CD4-positive, alpha-beta T cell (primary cell): ENCODE results near the gene CYP3A5. TPM values are rescaled to one million over a fixed set of nuclear protein-coding genes. Genes with fewer than 3 reads are reported as not detected.

Source experiments
- ATAC-seq: fragments of 200-7000 bp; cut with Tn5 transposase; one replicate; pipeline ENCODE4 v1.10.0; 2022; ENCODE audit warnings: mild to moderate bottlenecking; ENCODE audit not compliant: poor library complexity
- CTCF ChIA-PET: fragments of 350-600 bp; sonication (Branson Sonifier 250); formaldehyde crosslinking; loops from one replicate; lab custom pipeline; 2021; ENCODE audit warnings: antibody characterized with exemption, inconsistent platforms; lab: Charles Lee
- POLR2A ChIA-PET: fragments of 350-600 bp; sonication (Branson Sonifier 250); formaldehyde crosslinking; loops from one replicate; lab custom pipeline; 2021; ENCODE audit warnings: antibody characterized with exemption, inconsistent platforms; lab: Charles Lee
- DNase-seq, 14 experiments: peaks; one replicate each; pipeline ENCODE4 v3.0.0-alpha.2; 2013 to 2020; ENCODE audit warnings: mixed read lengths in 2 of 14
- H3K27ac ChIP-seq, 2 donors: one replicate each; pipeline versions ENCODE4 v1.5.1 to v1.7.0; 2013; ENCODE audit warnings: low read length in 2 of 2, low read depth in 1 of 2, mild to moderate bottlenecking in 1 of 2
- H3K27me3 ChIP-seq, 2 experiments: 1 replicate in 1 of 2; 2 replicates in 1 of 2; pipeline versions ENCODE4 v1.6.1 to v1.7.0; 2013; ENCODE audit warnings: low read length in 2 of 2, control low read depth in 1 of 2, mild to moderate bottlenecking in 1 of 2, moderate library complexity in 1 of 2; ENCODE audit not compliant: insufficient read depth in 2 of 2, control insufficient read depth in 1 of 2
- H3K36me3 ChIP-seq: one replicate; pipeline ENCODE4 v1.6.1; 2013; ENCODE audit warnings: low read length, control low read depth; ENCODE audit not compliant: insufficient read depth
- H3K4me1 ChIP-seq: one replicate; pipeline ENCODE4 v1.6.1; 2013; ENCODE audit warnings: low read length, control low read depth; ENCODE audit not compliant: insufficient read depth
- H3K4me3 ChIP-seq: one replicate; pipeline ENCODE4 v1.5.1; 2013; ENCODE audit warnings: mild to moderate bottlenecking, low read length, moderate library complexity
- H3K9me3 ChIP-seq, 2 experiments: 1 replicate in 1 of 2; 2 replicates in 1 of 2; pipeline versions ENCODE4 v1.6.1 to v1.7.0; 2013; ENCODE audit warnings: low read length in 2 of 2, mild to moderate bottlenecking in 2 of 2, control low read depth in 1 of 2, moderate library complexity in 1 of 2; ENCODE audit not compliant: control insufficient read depth in 1 of 2, insufficient read depth in 1 of 2
- H3K27ac Mint-ChIP-seq: one replicate; pipeline ENCODE4 v1.8.0; 2020; ENCODE audit warnings: mixed read lengths
- H3K27me3 Mint-ChIP-seq: one replicate; pipeline ENCODE4 v1.8.0; 2021; ENCODE audit warnings: mixed read lengths
- H3K36me3 Mint-ChIP-seq: one replicate; pipeline ENCODE4 v1.8.0; 2021; ENCODE audit warnings: low read depth, mixed read lengths
- H3K4me1 Mint-ChIP-seq: one replicate; pipeline ENCODE4 v1.8.0; 2021; ENCODE audit warnings: low read depth, mixed read lengths
- H3K4me3 Mint-ChIP-seq: one replicate; pipeline ENCODE4 v1.8.0; 2020; ENCODE audit warnings: mild to moderate bottlenecking, mixed read lengths
- H3K9me3 Mint-ChIP-seq: one replicate; pipeline ENCODE4 v1.8.0; 2020; ENCODE audit warnings: mixed read lengths
- intact Hi-C, 2 experiments: fragments of 100-400 bp; cut with DNase I in 1 of 2; cut with micrococcal nuclease in 1 of 2; formaldehyde crosslinking; loops; one replicate each; pipeline versions ENCODE4 v1.15.1 to v1.9.0; 2023 to 2025; cut with DNase I, micrococcal nuclease
- total RNA-seq, 174 experiments: library from RNA in 2 of 174; stranded (reverse) in 2 of 174; gene quantifications; one replicate each; pipeline ENCODE4 v1.2.3 and lab custom pipeline; 2021 to 2026
- TF ChIP-seq, protein P1 (sequence below): fragments of 200-600 bp; IDR thresholded peaks from one replicate; pipeline ENCODE4 v1.8.0; 2022; ENCODE audit warnings: antibody characterized with exemption, mild to moderate bottlenecking

Gene CYP3A5
- total RNA-seq, 2 experiments from 2014 or later, result not detected

DNA sequence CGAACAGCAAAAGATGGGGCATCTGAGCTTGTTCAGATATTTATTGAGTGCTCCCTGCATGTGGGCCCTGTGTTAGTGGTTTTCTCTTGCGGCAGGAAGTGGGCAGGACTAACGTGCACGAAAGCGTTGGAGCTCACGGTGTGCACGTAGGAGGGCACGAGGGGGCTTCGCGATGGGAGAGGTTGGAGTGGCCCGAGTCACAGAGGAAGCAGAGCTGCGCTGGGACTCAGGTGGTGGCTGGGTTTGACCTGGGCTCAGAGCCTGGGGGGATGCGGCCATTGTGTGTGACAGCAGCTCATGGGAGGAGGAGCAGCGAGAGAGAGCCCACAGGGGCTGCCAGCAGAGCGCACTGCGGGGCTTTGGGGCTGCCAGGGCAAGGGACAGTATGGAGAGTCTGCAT, 55.3 kb downstream of the CYP3A5 start:
- H3K4me3 ChIP-seq, result peak overlapping the region; percentile 46
- TF ChIP-seq, protein P1, sequence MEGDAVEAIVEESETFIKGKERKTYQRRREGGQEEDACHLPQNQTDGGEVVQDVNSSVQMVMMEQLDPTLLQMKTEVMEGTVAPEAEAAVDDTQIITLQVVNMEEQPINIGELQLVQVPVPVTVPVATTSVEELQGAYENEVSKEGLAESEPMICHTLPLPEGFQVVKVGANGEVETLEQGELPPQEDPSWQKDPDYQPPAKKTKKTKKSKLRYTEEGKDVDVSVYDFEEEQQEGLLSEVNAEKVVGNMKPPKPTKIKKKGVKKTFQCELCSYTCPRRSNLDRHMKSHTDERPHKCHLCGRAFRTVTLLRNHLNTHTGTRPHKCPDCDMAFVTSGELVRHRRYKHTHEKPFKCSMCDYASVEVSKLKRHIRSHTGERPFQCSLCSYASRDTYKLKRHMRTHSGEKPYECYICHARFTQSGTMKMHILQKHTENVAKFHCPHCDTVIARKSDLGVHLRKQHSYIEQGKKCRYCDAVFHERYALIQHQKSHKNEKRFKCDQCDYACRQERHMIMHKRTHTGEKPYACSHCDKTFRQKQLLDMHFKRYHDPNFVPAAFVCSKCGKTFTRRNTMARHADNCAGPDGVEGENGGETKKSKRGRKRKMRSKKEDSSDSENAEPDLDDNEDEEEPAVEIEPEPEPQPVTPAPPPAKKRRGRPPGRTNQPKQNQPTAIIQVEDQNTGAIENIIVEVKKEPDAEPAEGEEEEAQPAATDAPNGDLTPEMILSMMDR, result no peak
- Mint-ChIP-seq H3K36me3 (peaks cover 93% of the 10 kb centered on the region), H3K27ac (peak overlapping the region; percentile 92), H3K27me3 (no peaks in the 10 kb centered on the region), H3K9me3 (no peaks in the 10 kb centered on the region), H3K4me3 (peak overlapping the region; percentile 85), H3K4me1 (peaks cover 49% of the 10 kb centered on the region)
- CTCF ChIA-PET, result interaction anchor here (0.8 to 1.0 kb wide), 2 partner anchors 16 to 289 kb away, joined by 3 read pairs; no protein-coding TSS in a partner anchor
- intact Hi-C loops, result loop anchor here in 1 of 2 experiments (10.0 kb wide), 1 partner anchor 480 kb away; the partner anchor contains the start of gene SMURF1
- H3K27me3 ChIP-seq, result no peaks in the 10 kb centered on the region
- peak; percentile 48 to 91 (median 63) for DNase-seq
- peaks cover 39% of the 10 kb centered on the region for H3K4me1 ChIP-seq
- H3K36me3 ChIP-seq, result peaks cover 85% of the 10 kb centered on the region
- no peaks in the 10 kb centered on the region for H3K9me3 ChIP-seq
- peak overlapping the region; percentile 66 to 67 for H3K27ac ChIP-seq
- POLR2A ChIA-PET, result interaction anchor here (0.6 to 3.1 kb wide), 17 partner anchors 8 to 804 kb away, joined by 3 to 44 read pairs (median 5); partner anchors contain the start of genes BUD31, FAM200A, MEPCE and TRIM4
- peak; percentile 96 for ATAC-seq

DNA sequence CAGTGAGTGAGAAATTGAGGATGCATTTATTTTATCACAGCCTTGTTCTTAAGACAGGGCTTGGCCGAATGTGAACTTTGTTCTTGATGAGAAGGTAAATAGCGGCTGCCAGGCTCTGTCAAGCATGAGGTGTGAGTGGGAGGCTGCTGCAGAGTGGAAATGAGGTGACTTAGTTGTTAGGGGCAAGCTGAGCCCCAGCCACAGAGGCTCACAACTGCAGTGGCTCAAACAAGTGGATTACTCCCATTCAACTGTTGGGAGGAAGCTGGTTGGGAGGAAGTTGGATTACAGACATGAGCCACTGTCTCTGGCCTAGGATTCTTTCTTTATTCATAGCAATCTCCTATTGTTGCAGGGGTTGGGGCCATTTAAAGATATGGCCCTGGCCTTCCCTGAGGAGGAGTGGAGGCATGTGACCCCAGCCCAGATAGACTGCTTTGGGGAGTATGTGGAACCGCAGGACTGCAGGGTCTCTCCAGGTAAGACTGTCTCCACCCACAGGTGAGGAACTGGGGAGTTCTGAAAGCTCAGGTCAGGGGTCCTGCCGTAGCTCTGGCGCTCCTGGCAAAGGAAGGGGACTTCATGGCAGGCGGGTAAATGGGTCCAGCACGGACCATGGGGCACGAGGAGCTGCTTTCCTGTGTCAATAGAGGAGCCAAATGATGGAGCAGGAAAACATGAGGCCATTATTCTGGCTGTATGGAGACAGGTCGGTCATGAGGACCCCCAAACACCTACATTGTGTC, 55.9 kb downstream of the CYP3A5 start:
- ChIA-PET POLR2A (interaction anchor here (0.6 to 3.1 kb wide), 17 partner anchors 8 to 805 kb away, joined by 3 to 44 read pairs (median 5); partner anchors contain the start of genes BUD31, FAM200A, MEPCE and TRIM4), CTCF (interaction anchor here (0.8 to 1.0 kb wide), 2 partner anchors 15 to 289 kb away, joined by 3 read pairs; no protein-coding TSS in a partner anchor)
- Histone ChIP-seq H3K27ac (peak overlapping the region; percentile 66 to 67), H3K36me3 (peaks cover 85% of the 10 kb centered on the region), H3K9me3 (no peaks in the 10 kb centered on the region), H3K27me3 (no peaks in the 10 kb centered on the region), H3K4me3 (peak overlapping the region; percentile 46), H3K4me1 (peaks cover 39% of the 10 kb centered on the region)
- no peaks in the 10 kb centered on the region for H3K9me3 Mint-ChIP-seq
- H3K4me3 Mint-ChIP-seq, result peak overlapping the region; percentile 85
- DNase-seq (peak in 5 of 14 experiments; percentile 16 to 41 (median 34)), ATAC-seq (peak; percentile 41)
- TF ChIP-seq, protein P1, result no peak
- intact Hi-C loops, result loop anchor here in 1 of 2 experiments (10.0 kb wide), 1 partner anchor 479 kb away; the partner anchor contains the start of gene SMURF1
- H3K36me3 Mint-ChIP-seq, result peaks cover 93% of the 10 kb centered on the region
- H3K4me1 Mint-ChIP-seq, result peaks cover 55% of the 10 kb centered on the region
- peak overlapping the region; percentile 92 for H3K27ac Mint-ChIP-seq
- H3K27me3 Mint-ChIP-seq, result no peaks in the 10 kb centered on the region

DNA sequence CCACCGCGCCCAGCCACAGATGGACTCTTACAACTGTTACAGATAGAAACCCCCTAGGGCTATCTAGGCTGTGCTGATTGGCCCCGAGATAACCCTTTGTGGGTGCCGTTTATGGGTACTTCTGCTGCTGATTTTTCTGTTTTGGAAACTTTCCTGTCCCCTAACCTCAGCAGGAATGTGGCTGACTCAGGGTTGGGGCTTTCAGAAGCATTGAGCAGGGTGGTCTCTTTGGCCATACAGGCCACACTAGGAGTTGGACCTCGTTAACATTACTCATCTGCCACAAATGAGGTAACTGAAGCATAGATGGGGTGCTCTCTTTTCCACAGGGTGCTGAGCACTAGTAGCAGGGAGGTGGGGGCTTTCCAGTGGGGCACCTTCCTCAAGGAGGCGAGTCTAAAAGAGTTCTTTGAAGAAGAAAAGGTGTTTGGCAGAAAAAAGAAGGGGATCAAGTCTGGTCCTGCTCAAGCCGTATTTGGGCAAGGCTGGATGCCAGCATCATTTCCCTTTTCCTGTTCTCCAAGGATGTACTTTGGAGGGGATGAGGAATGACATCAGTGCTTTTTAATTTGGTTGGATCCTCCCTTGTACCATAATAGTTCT, 56.6 kb downstream of the CYP3A5 start:
- Histone ChIP-seq H3K4me1 (peaks cover 39% of the 10 kb centered on the region), H3K4me3 (no peak overlapping the region), H3K27ac (peak overlapping the region; percentile 66 to 67), H3K9me3 (no peaks in the 10 kb centered on the region), H3K36me3 (peaks cover 85% of the 10 kb centered on the region), H3K27me3 (no peaks in the 10 kb centered on the region)
- no peaks in the 10 kb centered on the region for H3K9me3 Mint-ChIP-seq
- ATAC-seq, result no peak
- peak overlapping the region; percentile 92 for H3K27ac Mint-ChIP-seq
- peaks cover 93% of the 10 kb centered on the region for H3K36me3 Mint-ChIP-seq
- TF ChIP-seq, protein P1, result no peak
- intact Hi-C loops, result loop anchor here in 1 of 2 experiments (10.0 kb wide), 1 partner anchor 478 kb away; the partner anchor contains the start of gene SMURF1
- H3K4me1 Mint-ChIP-seq, result peaks cover 61% of the 10 kb centered on the region
- peak in 2 of 14 experiments; percentile 40 to 41 for DNase-seq
- ChIA-PET POLR2A (interaction anchor here (1.6 to 1.8 kb wide), 3 partner anchors 70 to 124 kb away, joined by 7 to 11 read pairs (median 10); partner anchors contain the start of genes ZKSCAN5 and ZNF394), CTCF (no interaction called here)
- H3K27me3 Mint-ChIP-seq, result no peaks in the 10 kb centered on the region
- peak overlapping the region; percentile 85 for H3K4me3 Mint-ChIP-seq
